Prostate gland (tissue), 2 donors: ENCODE data around the gene OPHN1. TPM values are rescaled to one million over a fixed set of nuclear protein-coding genes. Genes with fewer than 3 reads are reported as not detected.

Experiments used
- DNase-seq: peaks from one replicate; pipeline ENCODE4 v3.0.0-alpha.2; 2019; ENCODE audit warnings: low spot score
- H3K27ac ChIP-seq, 2 donors: fragments of 200-600 bp; sonication (generic); 2 replicates each; pipeline ENCODE4 v1.5.1; 2017 to 2019
- H3K27me3 ChIP-seq: fragments of 200-600 bp; sonication (generic); replicated peaks from 2 replicates; pipeline ENCODE4 v1.5.1; 2019; ENCODE audit not compliant: insufficient read depth
- H3K36me3 ChIP-seq, 2 donors: fragments of 200-600 bp; sonication (generic); 1 replicate in 1 of 2; 2 replicates in 1 of 2; pipeline versions ENCODE4 v1.5.1 to v1.8.1; 2017 to 2019
- H3K4me1 ChIP-seq: fragments of 200-600 bp; sonication (generic); replicated peaks from 2 replicates; pipeline ENCODE4 v1.5.1; 2019
- H3K4me3 ChIP-seq, 2 donors: fragments of 200-600 bp; sonication (generic); 2 replicates each; pipeline ENCODE4 v1.5.1; 2017 to 2019
- H3K9me3 ChIP-seq: fragments of 200-600 bp; sonication (generic); 2 replicates; pipeline ENCODE4 v1.5.1; 2017
- POLR2A ChIP-seq: fragments of 450-650 bp; IDR thresholded peaks from one replicate; pipeline ENCODE4 v1.6.1; 2016; ENCODE audit warnings: antibody characterized with exemption, mild to moderate bottlenecking
- POLR2AphosphoS5 ChIP-seq: sonication (generic); formaldehyde crosslinking; IDR thresholded peaks from one replicate; pipeline ENCODE4 v1.6.1; 2017; ENCODE audit warnings: antibody characterized with exemption
- WGBS: methylation state at CpG from one replicate; pipeline ENCODE4 v1.1.5; 2018; 5-methylcytosine and 5-hydroxymethylcytosine counted together
- intact Hi-C: fragments of 100-400 bp; cut with DNase I; formaldehyde crosslinking; loops from one replicate; pipeline ENCODE4 v1.14.2; 2022
- total RNA-seq, 2 donors: library from RNA; depleted of rRNA; stranded (reverse); fragments of >200 nt; gene quantifications; one replicate each; pipeline ENCODE4 v1.1.0, GENCODE V29; 2016
- TF ChIP-seq, protein P1 (sequence below), 4 experiments: fragments of 200-600 bp in 2 of 4; fragments of 450-650 bp in 2 of 4; sonication (generic) in 2 of 4; IDR thresholded peaks; 1 replicate in 3 of 4; 2 replicates in 1 of 4; pipeline ENCODE4 v1.5.1; 2016 to 2019; ENCODE audit warnings: antibody characterized with exemption in 4 of 4, mild to moderate bottlenecking in 2 of 4, moderate library complexity in 2 of 4

Gene OPHN1
- total RNA-seq, 2 donors from 2014 or later = 18.7 to 26.2 TPM

- Histone ChIP-seq H3K9me3 (no peaks in the 10 kb centered on the region), H3K4me1 (no peaks in the 10 kb centered on the region), H3K27ac (no peak overlapping the region), H3K4me3 (no peak overlapping the region), H3K27me3 (no peaks in the 10 kb centered on the region), H3K36me3 (no peaks in the 10 kb centered on the region)
- no peak for TF ChIP-seq POLR2A
- TF ChIP-seq POLR2AphosphoS5 = no peak
- TF ChIP-seq, protein P1, sequence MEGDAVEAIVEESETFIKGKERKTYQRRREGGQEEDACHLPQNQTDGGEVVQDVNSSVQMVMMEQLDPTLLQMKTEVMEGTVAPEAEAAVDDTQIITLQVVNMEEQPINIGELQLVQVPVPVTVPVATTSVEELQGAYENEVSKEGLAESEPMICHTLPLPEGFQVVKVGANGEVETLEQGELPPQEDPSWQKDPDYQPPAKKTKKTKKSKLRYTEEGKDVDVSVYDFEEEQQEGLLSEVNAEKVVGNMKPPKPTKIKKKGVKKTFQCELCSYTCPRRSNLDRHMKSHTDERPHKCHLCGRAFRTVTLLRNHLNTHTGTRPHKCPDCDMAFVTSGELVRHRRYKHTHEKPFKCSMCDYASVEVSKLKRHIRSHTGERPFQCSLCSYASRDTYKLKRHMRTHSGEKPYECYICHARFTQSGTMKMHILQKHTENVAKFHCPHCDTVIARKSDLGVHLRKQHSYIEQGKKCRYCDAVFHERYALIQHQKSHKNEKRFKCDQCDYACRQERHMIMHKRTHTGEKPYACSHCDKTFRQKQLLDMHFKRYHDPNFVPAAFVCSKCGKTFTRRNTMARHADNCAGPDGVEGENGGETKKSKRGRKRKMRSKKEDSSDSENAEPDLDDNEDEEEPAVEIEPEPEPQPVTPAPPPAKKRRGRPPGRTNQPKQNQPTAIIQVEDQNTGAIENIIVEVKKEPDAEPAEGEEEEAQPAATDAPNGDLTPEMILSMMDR (IDR thresholded peaks at IDR 0.05) = no peak
- WGBS = 100% methylated on average over 1 of the region's 1 CpG
- intact Hi-C loops = no loop called here
- no peak for DNase-seq
Observed at GRCh38 chrX:68209008-68209407, 224.3 kb downstream of the OPHN1 start.

- H3K9me3 ChIP-seq = no peaks in the 10 kb centered on the region
- H3K36me3 ChIP-seq = no peaks in the 10 kb centered on the region
- H3K4me1 ChIP-seq = no peaks in the 10 kb centered on the region
- H3K27me3 ChIP-seq = no peaks in the 10 kb centered on the region
- no peak overlapping the region for H3K27ac ChIP-seq
- WGBS = 89% methylated on average over 1 of the region's 1 CpG
- TF ChIP-seq POLR2AphosphoS5 = no peak
- TF ChIP-seq, protein P1 (IDR thresholded peaks at IDR 0.05) = no peak
- TF ChIP-seq POLR2A = no peak
- DNase-seq = no peak
- intact Hi-C loops = no loop called here
- H3K4me3 ChIP-seq = no peak overlapping the region
Observed at GRCh38 chrX:68204521-68205038, 228.7 kb downstream of the OPHN1 start.

DNA sequence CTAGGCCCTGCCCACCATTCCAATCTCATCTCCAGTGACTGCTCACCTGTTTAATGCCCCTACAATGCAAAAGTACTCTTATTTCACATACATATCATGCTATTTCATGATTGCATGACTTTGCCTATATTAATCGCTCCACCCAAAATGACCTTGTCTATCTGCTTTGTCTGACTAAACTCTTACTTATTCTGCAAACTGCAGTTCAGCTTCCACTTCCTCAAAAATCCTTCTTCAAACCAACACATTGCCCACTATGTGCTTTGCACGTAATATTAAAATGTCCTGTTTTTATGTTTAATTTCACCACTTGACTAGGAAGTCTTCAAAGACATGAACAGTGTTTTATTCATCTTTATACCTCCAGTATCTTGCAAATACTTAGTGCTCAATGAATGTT lies 229.6 kb downstream of the OPHN1 start:
- Histone ChIP-seq H3K27ac (no peak overlapping the region), H3K9me3 (no peaks in the 10 kb centered on the region), H3K4me3 (no peak overlapping the region), H3K36me3 (no peaks in the 10 kb centered on the region), H3K27me3 (no peaks in the 10 kb centered on the region), H3K4me1 (no peaks in the 10 kb centered on the region)
- DNase-seq = no peak
- TF ChIP-seq POLR2AphosphoS5 = no peak
- TF ChIP-seq POLR2A = no peak
- TF ChIP-seq, protein P1 (IDR thresholded peaks at IDR 0.05) = no peak
- WGBS = 93% methylated on average over 2 of the region's 2 CpGs
- intact Hi-C loops = no loop called here

- 89% methylated on average over 1 of the region's 1 CpG for WGBS
- no peak for DNase-seq
- no peak overlapping the region for H3K4me3 ChIP-seq
- TF ChIP-seq, protein P1 (IDR thresholded peaks at IDR 0.05) = no peak
- TF ChIP-seq POLR2AphosphoS5 = no peak
- TF ChIP-seq POLR2A = no peak
- H3K4me1 ChIP-seq = no peaks in the 10 kb centered on the region
- no peaks in the 10 kb centered on the region for H3K36me3 ChIP-seq
- no peaks in the 10 kb centered on the region for H3K9me3 ChIP-seq
- H3K27ac ChIP-seq = no peak overlapping the region
- intact Hi-C loops = no loop called here
- H3K27me3 ChIP-seq = no peaks in the 10 kb centered on the region
Observed at GRCh38 chrX:68203211-68203610, 230.1 kb downstream of the OPHN1 start.

GRCh38 chrX:68199062-68199848 lies 234.0 kb downstream of the OPHN1 start:
- 93% methylated on average over 4 of the region's 4 CpGs for WGBS
- H3K27me3 ChIP-seq = no peaks in the 10 kb centered on the region
- no peak overlapping the region for H3K4me3 ChIP-seq
- no peaks in the 10 kb centered on the region for H3K9me3 ChIP-seq
- no peak for DNase-seq
- no peaks in the 10 kb centered on the region for H3K4me1 ChIP-seq
- no peaks in the 10 kb centered on the region for H3K36me3 ChIP-seq
- H3K27ac ChIP-seq = no peak overlapping the region
- TF ChIP-seq POLR2AphosphoS5 (no peak), POLR2A (no peak)
- TF ChIP-seq, protein P1 (IDR thresholded peaks at IDR 0.05) = no peak
- intact Hi-C loops = no loop called here
